ENCODE data around the gene HIPK2. TPM values are rescaled to one million over a fixed set of nuclear protein-coding genes. Genes with fewer than 3 reads are reported as not detected.

Gene HIPK2
- total RNA-seq, 1 donor from 2014 or later = 75.8 TPM

DNA sequence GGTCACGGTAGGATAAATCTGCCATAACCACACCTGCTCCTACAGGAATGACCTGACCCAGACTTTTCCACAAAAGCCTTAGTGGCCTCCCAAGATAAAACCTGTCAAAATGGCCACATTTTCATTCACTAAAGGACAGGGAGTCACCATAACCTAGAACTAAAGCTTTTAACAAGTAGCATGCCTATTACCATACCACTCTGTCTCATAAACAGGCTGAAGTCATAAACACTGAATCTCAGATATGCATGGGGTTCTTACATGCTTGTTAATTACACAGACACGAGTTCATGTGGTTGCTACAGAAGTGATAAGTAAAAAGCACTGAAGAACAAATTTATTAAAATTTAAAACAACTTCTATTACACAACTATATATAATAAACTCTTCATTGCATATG, 56.0 kb downstream of the HIPK2 start:
- H3K9me3 Mint-ChIP-seq = no peaks in the 10 kb centered on the region
- peaks cover 3% of the 10 kb centered on the region for H3K36me3 Mint-ChIP-seq
- TF ChIP-seq, protein P1, sequence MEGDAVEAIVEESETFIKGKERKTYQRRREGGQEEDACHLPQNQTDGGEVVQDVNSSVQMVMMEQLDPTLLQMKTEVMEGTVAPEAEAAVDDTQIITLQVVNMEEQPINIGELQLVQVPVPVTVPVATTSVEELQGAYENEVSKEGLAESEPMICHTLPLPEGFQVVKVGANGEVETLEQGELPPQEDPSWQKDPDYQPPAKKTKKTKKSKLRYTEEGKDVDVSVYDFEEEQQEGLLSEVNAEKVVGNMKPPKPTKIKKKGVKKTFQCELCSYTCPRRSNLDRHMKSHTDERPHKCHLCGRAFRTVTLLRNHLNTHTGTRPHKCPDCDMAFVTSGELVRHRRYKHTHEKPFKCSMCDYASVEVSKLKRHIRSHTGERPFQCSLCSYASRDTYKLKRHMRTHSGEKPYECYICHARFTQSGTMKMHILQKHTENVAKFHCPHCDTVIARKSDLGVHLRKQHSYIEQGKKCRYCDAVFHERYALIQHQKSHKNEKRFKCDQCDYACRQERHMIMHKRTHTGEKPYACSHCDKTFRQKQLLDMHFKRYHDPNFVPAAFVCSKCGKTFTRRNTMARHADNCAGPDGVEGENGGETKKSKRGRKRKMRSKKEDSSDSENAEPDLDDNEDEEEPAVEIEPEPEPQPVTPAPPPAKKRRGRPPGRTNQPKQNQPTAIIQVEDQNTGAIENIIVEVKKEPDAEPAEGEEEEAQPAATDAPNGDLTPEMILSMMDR (IDR thresholded peaks at IDR 0.05; ENCODE audit: unreplicated experiment) = no peak
- no peak overlapping the region for H3K4me3 Mint-ChIP-seq
- peaks cover 2% of the 10 kb centered on the region for H3K4me1 Mint-ChIP-seq
- no peak for DNase-seq (ENCODE audit: low spot score in 2 of 2, unreplicated experiment in 2 of 2)
- H3K27ac Mint-ChIP-seq = no peak overlapping the region
- no peaks in the 10 kb centered on the region for H3K27me3 Mint-ChIP-seq (ENCODE audit: low read depth)

DNA sequence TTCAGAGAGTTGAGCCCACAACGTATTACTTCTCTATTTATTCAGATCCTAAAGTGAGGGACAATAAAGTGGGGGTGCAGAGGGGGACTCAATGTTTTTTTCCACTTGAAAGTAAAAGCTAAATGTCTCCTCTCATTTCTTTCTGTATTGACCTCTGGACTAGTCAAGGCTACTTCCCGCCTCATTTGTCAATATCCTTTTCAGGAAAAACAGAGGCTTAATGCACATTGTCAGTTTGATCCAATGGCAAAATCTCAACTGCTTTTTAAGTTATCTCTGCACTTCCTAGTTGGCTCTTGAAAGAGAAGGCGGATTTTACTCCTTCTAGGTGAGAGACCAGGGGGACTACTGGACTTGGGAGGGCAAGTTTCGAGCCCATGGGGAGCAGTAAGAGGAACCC, 56.4 kb downstream of the HIPK2 start:
- peak overlapping the region; percentile 13 for H3K27ac Mint-ChIP-seq
- TF ChIP-seq, protein P1 (IDR thresholded peaks at IDR 0.05; ENCODE audit: unreplicated experiment) = no peak
- no peaks in the 10 kb centered on the region for H3K27me3 Mint-ChIP-seq (ENCODE audit: low read depth)
- peaks cover 7% of the 10 kb centered on the region for H3K36me3 Mint-ChIP-seq
- no peaks in the 10 kb centered on the region for H3K9me3 Mint-ChIP-seq
- no peak for DNase-seq (ENCODE audit: low spot score in 2 of 2, unreplicated experiment in 2 of 2)
- no peak overlapping the region for H3K4me3 Mint-ChIP-seq
- peaks cover 2% of the 10 kb centered on the region for H3K4me1 Mint-ChIP-seq

DNA sequence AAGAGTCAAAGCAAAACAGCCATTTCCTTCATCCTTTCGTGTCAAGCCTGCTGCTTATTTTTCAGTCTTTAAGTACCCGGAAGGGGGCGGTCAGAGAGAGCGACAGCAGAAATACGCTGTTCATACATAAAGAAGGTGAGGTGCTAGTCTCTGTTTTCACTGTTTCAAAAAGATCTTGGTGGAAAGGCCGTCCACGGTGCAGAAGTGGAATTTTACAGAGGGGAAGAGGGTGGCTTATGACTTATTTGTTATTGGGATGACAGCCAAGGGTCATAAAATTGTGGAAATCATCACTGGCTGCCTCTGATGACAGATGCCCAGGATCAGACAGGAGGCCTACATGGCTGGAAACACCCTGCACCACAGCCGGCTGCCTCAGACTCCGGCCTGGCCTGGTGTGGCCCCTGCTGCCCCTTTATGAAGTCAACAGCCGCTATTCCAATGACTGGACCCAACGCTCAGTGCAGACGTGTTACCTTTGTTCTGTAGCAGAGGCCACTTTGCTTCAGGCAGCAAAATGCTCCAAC, 57.0 kb downstream of the HIPK2 start:
- TF ChIP-seq, protein P1 (IDR thresholded peaks at IDR 0.05; ENCODE audit: unreplicated experiment) = no peak

DNA sequence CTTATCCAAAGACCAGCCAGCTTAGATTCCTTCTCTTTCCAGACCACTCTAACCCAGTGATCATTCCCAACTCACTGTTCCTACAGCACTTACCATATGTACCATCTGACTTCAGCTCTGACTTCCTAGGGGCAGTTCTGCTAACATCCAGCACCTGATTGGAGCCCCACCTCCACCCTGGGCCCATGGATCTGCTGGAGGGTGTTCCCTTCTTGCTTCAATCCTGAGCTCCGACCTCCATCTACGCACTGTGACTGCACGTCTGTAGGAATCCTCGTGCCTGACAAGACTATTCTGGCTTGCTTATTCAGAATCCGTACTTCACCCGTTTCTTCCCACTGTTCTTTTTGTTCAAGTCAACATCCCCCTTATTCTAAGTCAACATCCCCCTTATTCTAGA, 57.6 kb downstream of the HIPK2 start:
- peaks cover 15% of the 10 kb centered on the region for H3K36me3 Mint-ChIP-seq
- H3K4me3 Mint-ChIP-seq = no peak overlapping the region
- no peaks in the 10 kb centered on the region for H3K9me3 Mint-ChIP-seq
- H3K27me3 Mint-ChIP-seq (ENCODE audit: low read depth) = no peaks in the 10 kb centered on the region
- DNase-seq (ENCODE audit: low spot score in 2 of 2, unreplicated experiment in 2 of 2) = no peak
- TF ChIP-seq, protein P1 (IDR thresholded peaks at IDR 0.05; ENCODE audit: unreplicated experiment) = no peak
- no peak overlapping the region for H3K27ac Mint-ChIP-seq
- no peaks in the 10 kb centered on the region for H3K4me1 Mint-ChIP-seq

More for the DNA sequence above, 57.0 kb downstream of the HIPK2 start:
- H3K9me3 Mint-ChIP-seq = no peaks in the 10 kb centered on the region
- H3K4me3 Mint-ChIP-seq = no peak overlapping the region
- no peak overlapping the region for H3K27ac Mint-ChIP-seq
- H3K27me3 Mint-ChIP-seq (ENCODE audit: low read depth) = no peaks in the 10 kb centered on the region
- no peak for DNase-seq (ENCODE audit: low spot score in 2 of 2, unreplicated experiment in 2 of 2)
- H3K36me3 Mint-ChIP-seq = peaks cover 9% of the 10 kb centered on the region
- no peaks in the 10 kb centered on the region for H3K4me1 Mint-ChIP-seq

DNA sequence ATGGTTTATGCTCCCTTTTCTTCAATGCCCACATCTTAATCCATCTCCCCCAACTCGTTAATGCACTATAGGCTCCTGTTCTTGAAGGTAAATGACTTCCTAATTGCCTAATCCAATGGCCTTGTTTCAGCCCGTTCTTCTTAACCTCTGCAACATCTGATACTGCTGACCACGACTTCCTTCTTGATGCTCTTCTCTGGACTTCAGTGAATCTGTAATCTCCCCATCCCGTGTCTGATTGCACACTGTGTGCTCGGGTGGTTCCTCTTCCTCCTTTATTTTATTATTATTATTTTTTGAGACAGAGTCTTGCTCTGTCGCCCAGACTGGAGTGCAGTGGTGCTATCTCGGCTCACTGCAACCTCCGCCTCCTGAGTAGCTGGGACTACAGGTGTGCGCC, 58.9 kb downstream of the HIPK2 start:
- Mint-ChIP-seq H3K9me3 (no peaks in the 10 kb centered on the region), H3K4me3 (no peak overlapping the region), H3K4me1 (no peaks in the 10 kb centered on the region), H3K27ac (no peak overlapping the region), H3K36me3 (peaks cover 24% of the 10 kb centered on the region), H3K27me3 (ENCODE audit: low read depth) (no peaks in the 10 kb centered on the region)
- TF ChIP-seq, protein P1 (IDR thresholded peaks at IDR 0.05; ENCODE audit: unreplicated experiment) = no peak
- no peak for DNase-seq (ENCODE audit: low spot score in 2 of 2, unreplicated experiment in 2 of 2)

DNA sequence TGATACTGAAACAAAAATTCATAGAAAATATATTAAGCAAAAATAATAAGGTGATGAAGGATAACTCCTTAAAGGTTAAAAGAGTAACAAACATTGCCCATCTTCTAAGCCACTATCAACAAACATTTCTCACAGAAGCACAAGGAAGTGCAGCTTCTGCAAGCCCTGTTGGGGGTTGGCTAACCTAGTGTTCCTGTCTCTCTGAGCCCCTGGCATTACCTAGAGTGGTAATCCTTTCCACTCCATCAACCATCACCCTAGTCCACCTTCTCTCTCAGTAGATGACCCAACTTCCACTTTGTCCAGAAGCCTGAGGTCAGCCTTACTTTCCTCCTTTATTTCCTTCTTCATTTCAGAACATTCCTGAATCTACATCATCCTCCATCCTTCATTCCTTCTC, 59.7 kb downstream of the HIPK2 start:
- Mint-ChIP-seq H3K27ac (no peak overlapping the region), H3K4me3 (no peak overlapping the region), H3K4me1 (no peaks in the 10 kb centered on the region), H3K36me3 (peaks cover 24% of the 10 kb centered on the region), H3K27me3 (ENCODE audit: low read depth) (no peaks in the 10 kb centered on the region), H3K9me3 (no peaks in the 10 kb centered on the region)
- TF ChIP-seq, protein P1 (IDR thresholded peaks at IDR 0.05; ENCODE audit: unreplicated experiment) = no peak
- no peak for DNase-seq (ENCODE audit: low spot score in 2 of 2, unreplicated experiment in 2 of 2)

Measured in mesothelial cell of epicardium (in vitro differentiated cells).